Limb (tissue), 2 donors: ENCODE data around the gene ERRFI1.

Experiments
- DNase-seq, 2 donors: peaks; one replicate each; pipeline ENCODE4 v3.0.0-alpha.2; 2016; ENCODE audit errors: extremely low spot score in 2 of 2

The ERRFI1 gene

DNA sequence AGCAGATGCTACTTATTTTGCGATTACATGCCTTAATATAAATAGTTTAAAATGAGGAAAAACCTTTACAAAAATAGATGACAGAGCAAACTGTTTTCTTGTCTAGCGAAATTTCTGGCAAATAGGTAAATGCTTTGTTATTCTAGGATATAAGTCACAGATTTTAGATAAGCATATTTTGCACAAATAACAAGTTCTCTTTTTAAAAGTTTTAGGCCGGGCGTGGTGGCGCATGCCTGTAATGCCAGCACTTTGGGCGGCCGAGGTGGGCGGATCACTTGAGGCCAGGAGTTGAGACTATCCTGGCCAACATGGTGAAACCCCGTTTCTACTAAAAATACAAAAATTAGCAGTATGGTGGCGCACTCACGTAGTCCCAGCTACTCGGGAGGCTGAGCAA is 20.3 kb upstream of the ERRFI1 start:
- no peak for DNase-seq

GRCh38 chr1:8043621-8044020 is 17.5 kb upstream of the ERRFI1 start:
- no peak for DNase-seq

DNA sequence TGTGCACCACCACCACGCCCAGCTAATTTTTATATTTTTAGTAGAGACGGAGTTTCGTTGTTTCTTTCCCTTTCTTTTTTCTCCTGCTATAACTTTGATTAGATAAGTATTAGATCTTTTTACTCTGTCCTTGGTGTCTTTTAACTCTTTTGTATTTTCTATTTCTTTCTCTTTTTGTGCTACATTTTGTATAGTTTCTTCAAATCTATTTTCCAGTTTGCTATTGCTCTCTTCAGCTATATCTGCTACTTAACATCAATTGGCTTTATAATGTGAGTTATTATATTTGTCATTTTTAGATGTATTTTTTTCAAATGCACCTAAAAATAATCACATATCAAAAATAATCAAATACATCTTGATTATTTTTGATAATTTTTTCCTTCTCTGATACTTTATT is 16.0 kb upstream of the ERRFI1 start:
- no peak for DNase-seq

GRCh38 chr1:8040586-8040985 is 14.5 kb upstream of the ERRFI1 start:
- DNase-seq = no peak

GRCh38 chr1:8039071-8039470 is 13.0 kb upstream of the ERRFI1 start:
- no peak for DNase-seq

DNA sequence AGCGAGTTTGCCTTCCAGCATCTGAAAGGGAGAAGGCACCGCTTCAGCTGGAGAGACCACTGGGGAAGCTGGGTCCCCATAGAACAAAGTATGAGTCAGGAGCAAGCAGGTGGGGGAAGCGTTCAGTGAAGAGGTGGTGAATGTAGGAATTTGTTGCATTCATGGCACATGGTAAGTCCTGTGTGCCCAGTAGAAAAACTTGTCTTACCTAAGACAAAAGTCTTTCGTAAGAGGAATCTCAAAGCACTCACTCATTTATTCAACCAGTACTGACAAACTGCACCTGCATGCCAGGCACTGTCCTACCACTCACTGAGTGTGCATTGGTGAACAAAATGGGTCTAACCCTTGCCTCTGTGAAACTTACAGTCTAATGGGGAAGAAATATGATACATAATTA is 9.2 kb upstream of the ERRFI1 start:
- DNase-seq = no peak

DNA sequence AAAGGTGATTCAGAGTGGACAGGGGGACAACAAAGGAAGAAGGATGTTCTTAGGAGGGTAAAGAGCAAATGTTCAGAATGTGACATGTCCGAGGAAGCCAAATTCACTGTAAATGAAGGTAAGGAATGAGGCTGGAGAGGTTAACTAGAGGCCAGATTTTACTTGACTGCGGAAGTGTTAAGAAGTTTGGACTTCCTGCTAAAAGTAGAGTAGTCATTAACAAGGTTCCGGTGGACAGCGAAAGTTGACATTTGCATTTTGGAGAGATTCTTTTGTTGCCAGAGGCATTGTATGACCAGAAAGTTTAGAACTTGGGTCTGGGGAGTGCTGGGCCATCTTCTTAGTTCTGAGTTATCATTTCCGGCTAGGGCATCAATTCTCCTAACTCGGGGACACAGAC is 7.2 kb upstream of the ERRFI1 start:
- DNase-seq = no peak

DNA sequence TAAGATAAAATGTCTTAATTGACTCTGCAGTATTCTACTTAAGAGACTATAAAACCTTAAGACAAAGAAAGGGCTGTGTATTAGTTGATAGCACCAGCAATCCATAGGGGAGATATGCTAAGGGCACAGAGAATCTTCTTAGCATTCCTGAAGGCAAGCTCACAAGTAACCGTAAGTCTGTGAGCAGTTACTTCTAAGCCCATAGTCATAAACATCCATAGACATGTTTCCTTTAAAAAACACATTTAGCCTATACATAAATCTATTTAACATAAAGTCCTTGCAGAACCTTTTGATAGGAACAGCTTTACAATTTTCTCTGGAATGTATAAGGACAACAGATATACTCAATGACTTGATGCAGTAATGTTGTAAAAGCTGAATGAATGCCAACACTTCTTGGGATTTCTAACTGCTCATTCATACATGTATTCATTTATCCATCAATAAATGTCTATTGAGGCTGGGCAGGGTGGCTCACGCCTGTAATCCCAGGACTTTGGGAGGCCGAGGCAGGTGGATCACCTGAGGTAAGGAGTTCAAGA is 6.3 kb upstream of the ERRFI1 start:
- DNase-seq = no peak

DNA sequence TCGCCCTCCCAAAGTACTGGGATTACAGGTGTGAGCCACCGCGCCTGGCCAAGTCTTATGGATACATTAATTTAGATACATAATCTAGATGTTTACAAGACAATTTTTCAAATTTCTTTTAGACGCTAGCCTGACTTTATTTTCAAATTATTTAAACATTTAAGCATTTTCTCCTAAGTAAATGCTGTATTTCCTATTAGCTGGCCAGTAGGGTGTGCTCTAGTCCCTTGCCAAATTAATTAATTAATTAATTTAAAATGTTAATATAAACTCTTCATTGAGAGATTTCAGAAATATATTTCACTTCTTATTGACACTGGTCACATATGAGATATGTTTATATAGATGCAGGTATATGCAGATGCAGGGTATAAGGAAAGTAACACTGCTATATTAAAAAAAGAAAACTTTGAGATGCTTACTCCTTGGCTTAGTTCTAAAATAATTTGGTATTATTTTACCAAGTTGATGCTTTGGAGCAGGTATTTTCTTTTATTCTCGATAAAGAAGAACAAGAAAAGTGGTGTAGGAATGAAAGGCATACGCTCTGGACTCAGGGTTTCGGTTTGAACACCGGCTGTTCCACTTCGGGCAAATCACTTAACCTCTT is 5.2 kb upstream of the ERRFI1 start:
- DNase-seq = peak in 1 of 2 donors; percentile 79

DNA sequence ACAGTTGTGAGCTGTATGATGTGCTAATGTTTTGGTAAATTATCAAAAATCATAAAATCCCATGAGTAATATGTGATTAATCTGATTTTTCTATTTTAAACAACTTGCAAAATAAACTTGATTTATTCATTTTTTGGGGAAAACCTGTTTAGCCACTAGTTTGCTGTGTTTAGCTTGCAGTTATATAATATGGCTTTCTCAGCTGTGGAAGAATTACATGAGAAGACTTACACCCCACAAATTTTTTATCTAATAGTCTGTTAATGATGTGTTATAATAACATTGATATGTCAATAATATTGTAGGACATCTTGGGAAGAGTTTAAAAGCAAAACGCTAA is 2.4 kb upstream of the ERRFI1 start:
- no peak for DNase-seq

GRCh38 chr1:8027748-8028570 is 1.9 kb upstream of the ERRFI1 start:
- DNase-seq = no peak

GRCh38 chr1:8026976-8027747 is 1.1 kb upstream of the ERRFI1 start:
- DNase-seq = peak in 1 of 2 donors; percentile 40

DNA sequence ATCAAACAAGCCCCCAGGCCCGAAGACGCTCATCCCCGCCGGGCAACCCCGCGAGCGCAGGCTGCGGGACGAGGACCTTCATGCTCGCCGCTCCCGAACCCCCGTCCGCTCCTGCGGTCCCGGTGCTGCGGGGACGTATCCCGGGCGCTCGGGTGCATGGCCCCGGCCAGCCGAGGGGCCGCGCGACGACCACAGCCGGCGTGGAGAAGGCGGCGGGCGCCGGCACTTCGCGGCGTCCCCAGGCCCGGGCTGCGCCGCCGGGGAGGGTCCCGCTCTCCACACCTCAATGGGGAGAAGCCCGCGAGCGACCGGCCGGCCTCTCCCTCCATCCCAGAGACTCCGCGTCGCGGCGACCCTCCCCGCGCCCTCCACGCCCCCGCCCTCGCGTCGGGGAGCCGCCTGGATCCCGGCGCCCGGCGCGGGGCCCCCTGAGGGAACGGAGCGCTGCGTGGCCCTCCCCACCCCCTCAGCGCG is 401 bp downstream of the ERRFI1 start:
- no peak for DNase-seq

GRCh38 chr1:8025061-8025670 is 943 bp downstream of the ERRFI1 start:
- DNase-seq = no peak

- no peak for DNase-seq
These were observed 1.8 kb downstream of the ERRFI1 start for GRCh38 chr1:8024329-8024728.

GRCh38 chr1:8023995-8024313 is 2.2 kb downstream of the ERRFI1 start:
- no peak for DNase-seq

DNA sequence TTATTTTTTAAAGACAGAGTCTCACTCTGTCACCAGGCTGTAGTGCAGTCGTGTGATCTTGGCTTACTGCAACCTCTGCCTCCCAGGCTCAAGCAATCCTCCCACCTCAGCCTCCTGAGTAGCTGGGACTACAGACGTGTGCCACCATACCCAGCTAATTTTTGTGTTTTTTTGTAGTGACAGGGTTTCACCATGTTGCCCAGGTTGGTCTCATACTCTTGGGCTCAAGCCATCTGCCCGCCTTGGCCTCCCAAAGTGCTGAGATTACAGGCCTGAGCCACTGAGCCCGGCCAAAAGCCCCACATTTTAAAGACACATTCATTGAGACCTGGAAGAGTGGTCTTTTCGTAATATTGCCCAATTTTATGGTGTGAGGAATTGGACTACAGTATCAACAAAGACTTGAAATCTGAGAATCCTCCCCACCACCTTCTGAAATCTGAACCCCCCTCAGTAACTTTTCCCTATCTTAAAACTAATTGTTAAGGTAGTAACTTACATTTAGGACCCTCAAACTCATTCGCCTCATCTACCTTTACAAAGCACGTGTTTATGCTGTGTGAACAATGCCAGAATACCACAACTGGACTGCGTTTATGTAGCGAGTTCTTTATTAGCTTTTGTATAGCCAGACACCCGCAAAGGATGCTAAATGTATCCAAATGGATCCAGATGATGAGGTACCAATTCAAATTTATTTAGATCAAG is 2.7 kb downstream of the ERRFI1 start:
- DNase-seq = no peak

DNA sequence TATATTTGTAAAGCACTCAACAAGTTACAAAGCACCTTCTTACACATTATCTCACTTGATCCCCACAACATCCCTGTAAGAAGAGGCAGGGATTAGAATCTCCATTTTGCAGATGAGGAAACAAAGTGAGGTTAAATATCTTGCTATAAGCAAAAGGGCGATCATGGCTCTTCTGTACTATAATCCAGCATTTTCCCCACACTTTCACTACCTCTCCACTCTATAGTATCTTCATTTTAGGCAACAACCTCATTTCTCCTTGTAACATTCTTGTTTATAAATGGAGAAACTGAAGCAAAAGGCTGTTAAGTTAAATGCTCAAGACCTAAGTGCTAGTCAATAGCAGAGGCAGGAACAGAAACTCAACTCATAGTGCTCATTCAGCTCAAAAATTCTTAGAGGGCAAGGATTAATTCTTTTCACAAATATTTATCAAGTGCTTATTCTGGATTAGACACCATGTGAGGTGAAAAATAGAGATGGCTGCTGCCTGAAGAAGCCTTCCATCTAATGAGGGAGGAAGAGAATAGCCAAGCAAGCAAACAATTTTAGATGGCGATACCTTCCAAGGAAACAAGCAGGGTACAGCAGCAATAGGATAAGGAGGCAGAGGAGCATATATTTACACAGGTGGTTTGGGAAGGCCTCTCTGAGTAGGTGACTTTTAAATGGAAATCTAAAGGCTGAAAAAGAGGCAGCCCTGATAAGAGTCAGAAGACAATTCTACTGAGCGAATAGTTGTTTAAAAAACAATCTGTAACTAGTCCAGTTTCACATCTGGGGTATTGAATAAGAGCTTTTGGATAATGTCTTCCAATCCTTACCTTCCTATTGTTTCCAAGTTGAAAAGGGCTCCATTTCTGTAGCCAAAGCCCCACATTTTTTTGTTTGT is 3.5 kb downstream of the ERRFI1 start:
- no peak for DNase-seq

DNA sequence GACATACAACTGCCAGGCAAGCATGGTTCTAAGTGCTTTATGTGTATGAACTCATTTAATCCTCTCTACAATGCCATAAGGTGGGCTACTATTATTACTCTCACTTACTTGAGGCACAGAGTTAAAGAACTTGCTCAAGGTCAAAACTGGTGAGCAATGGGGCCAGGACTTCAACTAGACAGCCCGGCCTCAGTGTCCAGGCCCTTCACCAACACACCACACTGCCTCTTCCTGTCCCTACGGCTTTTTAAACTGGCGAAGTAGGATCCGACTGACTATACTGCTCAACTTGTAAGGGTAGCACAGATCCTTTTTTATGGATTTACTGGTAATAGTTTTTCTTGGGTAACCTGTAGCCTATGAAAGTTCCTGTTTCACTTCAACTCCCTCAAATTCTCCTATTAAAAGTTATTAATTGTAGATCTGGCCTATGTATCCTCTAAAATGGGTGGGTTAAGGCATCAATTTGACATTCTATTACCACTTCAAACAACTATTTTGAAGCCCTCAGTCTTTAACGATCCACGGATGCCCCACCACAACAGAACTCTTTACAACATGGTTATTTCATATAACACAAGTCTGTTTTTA is 4.3 kb downstream of the ERRFI1 start:
- DNase-seq = no peak

DNA sequence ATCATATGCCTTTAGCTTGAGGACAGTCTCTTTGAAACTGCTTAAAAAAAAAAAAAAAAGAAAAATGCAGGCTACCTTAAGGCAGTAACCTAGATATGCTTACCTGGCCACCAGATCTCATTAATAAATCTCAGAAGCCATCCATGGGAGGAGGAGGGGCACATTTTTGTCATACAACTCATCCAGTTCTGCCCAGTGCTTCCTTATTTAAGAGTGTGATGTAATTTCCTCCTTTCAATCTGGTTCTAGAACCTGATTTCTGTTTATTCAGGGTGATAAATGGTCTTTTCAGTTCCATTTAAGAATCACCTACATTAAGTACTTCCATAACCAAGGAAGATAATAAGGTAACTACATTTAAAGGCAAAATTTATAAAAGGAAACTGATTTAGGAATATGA is 6.1 kb downstream of the ERRFI1 start:
- no peak for DNase-seq
